Measurements from ENCODE around the gene ZNF770. TPM values are rescaled to one million over a fixed set of nuclear protein-coding genes. Genes with fewer than 3 reads are reported as not detected.
"Not testable (repeated sequence)": the region's sequence is repeated elsewhere in the genome, so short reads cannot be mapped to it uniquely, and the experiment has no call there.

Gene ZNF770
- total RNA-seq, 1 experiment from 2014 or later, result 33.0 TPM

DNA sequence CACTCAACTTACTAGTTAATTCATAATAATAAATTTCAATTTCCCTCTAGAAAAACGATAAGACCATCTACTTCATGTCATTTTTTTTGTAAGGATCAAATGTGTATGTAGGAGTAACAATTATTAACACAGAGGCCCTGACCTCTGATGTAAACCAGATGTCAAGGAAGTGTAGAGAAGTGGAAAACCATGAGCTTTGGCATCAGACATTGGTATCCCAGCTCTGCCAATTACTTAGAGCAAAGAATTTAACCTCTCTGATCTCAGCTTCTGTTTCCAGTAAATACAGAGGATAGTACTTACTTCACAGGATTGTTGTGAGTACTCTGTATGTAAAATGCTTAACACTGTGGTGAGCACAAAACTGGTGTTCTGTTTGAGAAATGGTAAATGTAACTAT lies 36.1 kb downstream of the ZNF770 start:
- DNase-seq, result no peak
- Histone ChIP-seq H3K4me1 (peaks cover 12% of the 10 kb centered on the region), H3K4me3 (ENCODE audit: low read depth, low read length) (no peak overlapping the region), H3K36me3 (ENCODE audit: control insufficient read depth, insufficient read depth, low read length) (no peaks in the 10 kb centered on the region), H3K27me3 (replicated peaks; ENCODE audit: control insufficient read depth, insufficient read depth, low read length) (no peaks in the 10 kb centered on the region), H3K9me3 (no peaks in the 10 kb centered on the region)
- Mint-ChIP-seq H3K9me3 (ENCODE audit: unreplicated experiment) (no peaks in the 10 kb centered on the region), H3K27ac (ENCODE audit: unreplicated experiment) (no peak overlapping the region), H3K4me1 (ENCODE audit: low read depth, unreplicated experiment) (no peaks in the 10 kb centered on the region), H3K4me3 (ENCODE audit: unreplicated experiment) (no peak overlapping the region), H3K36me3 (ENCODE audit: insufficient read depth, unreplicated experiment) (peaks cover 48% of the 10 kb centered on the region), H3K27me3 (ENCODE audit: insufficient read depth, unreplicated experiment) (no peaks in the 10 kb centered on the region)
- ChIA-PET POLR2A (interaction anchor here (1.2 kb wide), 1 partner anchor 17 kb away, joined by 6 read pairs; the partner anchor contains the start of gene AQR), CTCF (interaction anchor here (0.7 kb wide), 1 partner anchor 17 kb away, joined by 3 read pairs; the partner anchor contains the start of gene AQR)
- TF ChIP-seq, protein P1, sequence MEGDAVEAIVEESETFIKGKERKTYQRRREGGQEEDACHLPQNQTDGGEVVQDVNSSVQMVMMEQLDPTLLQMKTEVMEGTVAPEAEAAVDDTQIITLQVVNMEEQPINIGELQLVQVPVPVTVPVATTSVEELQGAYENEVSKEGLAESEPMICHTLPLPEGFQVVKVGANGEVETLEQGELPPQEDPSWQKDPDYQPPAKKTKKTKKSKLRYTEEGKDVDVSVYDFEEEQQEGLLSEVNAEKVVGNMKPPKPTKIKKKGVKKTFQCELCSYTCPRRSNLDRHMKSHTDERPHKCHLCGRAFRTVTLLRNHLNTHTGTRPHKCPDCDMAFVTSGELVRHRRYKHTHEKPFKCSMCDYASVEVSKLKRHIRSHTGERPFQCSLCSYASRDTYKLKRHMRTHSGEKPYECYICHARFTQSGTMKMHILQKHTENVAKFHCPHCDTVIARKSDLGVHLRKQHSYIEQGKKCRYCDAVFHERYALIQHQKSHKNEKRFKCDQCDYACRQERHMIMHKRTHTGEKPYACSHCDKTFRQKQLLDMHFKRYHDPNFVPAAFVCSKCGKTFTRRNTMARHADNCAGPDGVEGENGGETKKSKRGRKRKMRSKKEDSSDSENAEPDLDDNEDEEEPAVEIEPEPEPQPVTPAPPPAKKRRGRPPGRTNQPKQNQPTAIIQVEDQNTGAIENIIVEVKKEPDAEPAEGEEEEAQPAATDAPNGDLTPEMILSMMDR (IDR thresholded peaks at IDR 0.05; ENCODE audit: insufficient read depth in 1 of 2, low read depth in 1 of 2, low read length in 1 of 2, severe bottlenecking in 1 of 2, unreplicated experiment in 1 of 2), result no peak
- intact Hi-C loops (cut with micrococcal nuclease; ENCODE audit: unreplicated experiment), result no loop called here
- BruUV-seq (replicated peaks), result no TSS peak

DNA sequence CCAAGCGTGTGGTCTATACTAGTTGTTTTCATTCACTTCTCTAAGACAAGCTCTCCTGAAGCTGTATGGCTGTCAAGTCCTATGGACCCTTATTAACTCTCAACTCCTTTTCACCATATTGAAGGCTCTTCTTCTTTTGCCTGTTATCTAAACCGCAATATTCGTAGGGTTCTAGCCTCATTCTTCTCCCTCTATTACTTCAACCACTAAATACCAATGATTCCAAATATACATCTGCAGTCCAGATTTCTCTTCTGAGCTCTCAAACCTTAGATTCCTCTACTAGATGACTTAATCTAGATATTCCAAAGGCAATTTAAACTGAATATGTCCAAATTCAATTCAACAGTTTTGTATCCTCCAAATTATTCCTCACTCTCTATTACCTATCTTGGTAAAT lies 43.2 kb downstream of the ZNF770 start:
- Histone ChIP-seq H3K4me1 (no peaks in the 10 kb centered on the region), H3K4me3 (ENCODE audit: low read depth, low read length) (no peak overlapping the region), H3K9me3 (no peaks in the 10 kb centered on the region), H3K36me3 (ENCODE audit: control insufficient read depth, insufficient read depth, low read length) (no peaks in the 10 kb centered on the region), H3K27me3 (replicated peaks; ENCODE audit: control insufficient read depth, insufficient read depth, low read length) (no peaks in the 10 kb centered on the region)
- no peak for DNase-seq
- Mint-ChIP-seq H3K4me1 (ENCODE audit: low read depth, unreplicated experiment) (no peaks in the 10 kb centered on the region), H3K36me3 (ENCODE audit: insufficient read depth, unreplicated experiment) (peaks cover 40% of the 10 kb centered on the region), H3K9me3 (ENCODE audit: unreplicated experiment) (no peaks in the 10 kb centered on the region), H3K27me3 (ENCODE audit: insufficient read depth, unreplicated experiment) (no peaks in the 10 kb centered on the region), H3K4me3 (ENCODE audit: unreplicated experiment) (no peak overlapping the region), H3K27ac (ENCODE audit: unreplicated experiment) (no peak overlapping the region)
- POLR2A ChIA-PET, result no interaction called here
- TF ChIP-seq, protein P1 (IDR thresholded peaks at IDR 0.05; ENCODE audit: insufficient read depth in 1 of 2, low read depth in 1 of 2, low read length in 1 of 2, severe bottlenecking in 1 of 2, unreplicated experiment in 1 of 2), result no peak
- intact Hi-C loops (cut with micrococcal nuclease; ENCODE audit: unreplicated experiment), result no loop called here
- no TSS peak for BruUV-seq (replicated peaks)
- CTCF ChIA-PET, result interaction anchor here (0.6 to 0.8 kb wide), 2 partner anchors 25 to 585 kb away, joined by 3 to 5 read pairs; partner anchors contain the start of gene AQR

DNA sequence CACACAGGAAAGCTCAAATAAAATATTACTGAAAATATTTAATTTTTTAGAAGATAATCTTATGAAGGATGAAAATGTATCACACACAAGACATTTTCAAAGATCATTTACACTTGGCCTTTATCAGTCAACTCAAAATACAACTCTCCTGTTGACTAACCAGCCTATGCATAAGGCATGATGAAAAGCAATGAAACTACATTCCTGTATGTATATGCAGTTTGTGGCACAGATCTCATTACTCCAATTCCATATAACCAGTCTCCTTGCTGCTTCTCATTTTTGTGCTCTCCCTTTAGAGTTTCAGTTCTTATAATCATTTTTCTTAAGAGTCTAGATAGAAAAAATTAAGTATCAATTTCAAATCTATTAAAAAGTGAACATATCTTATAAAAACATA lies 44.4 kb downstream of the ZNF770 start:
- H3K27me3 ChIP-seq (replicated peaks; ENCODE audit: control insufficient read depth, insufficient read depth, low read length), result no peaks in the 10 kb centered on the region
- TF ChIP-seq, protein P1 (IDR thresholded peaks at IDR 0.05; ENCODE audit: insufficient read depth in 1 of 2, low read depth in 1 of 2, low read length in 1 of 2, severe bottlenecking in 1 of 2, unreplicated experiment in 1 of 2), result no peak
- H3K4me1 Mint-ChIP-seq (ENCODE audit: low read depth, unreplicated experiment), result no peaks in the 10 kb centered on the region
- H3K9me3 Mint-ChIP-seq (ENCODE audit: unreplicated experiment), result no peaks in the 10 kb centered on the region
- no peak overlapping the region for H3K4me3 ChIP-seq (ENCODE audit: low read depth, low read length)
- no peaks in the 10 kb centered on the region for H3K4me1 ChIP-seq
- no peaks in the 10 kb centered on the region for H3K27me3 Mint-ChIP-seq (ENCODE audit: insufficient read depth, unreplicated experiment)
- H3K4me3 Mint-ChIP-seq (ENCODE audit: unreplicated experiment), result no peak overlapping the region
- BruUV-seq (replicated peaks), result no TSS peak
- no peaks in the 10 kb centered on the region for H3K36me3 ChIP-seq (ENCODE audit: control insufficient read depth, insufficient read depth, low read length)
- peaks cover 43% of the 10 kb centered on the region for H3K36me3 Mint-ChIP-seq (ENCODE audit: insufficient read depth, unreplicated experiment)
- DNase-seq, result no peak
- ChIA-PET CTCF (no interaction called here), POLR2A (no interaction called here)
- H3K9me3 ChIP-seq, result no peaks in the 10 kb centered on the region
- intact Hi-C loops (cut with micrococcal nuclease; ENCODE audit: unreplicated experiment), result no loop called here
- H3K27ac Mint-ChIP-seq (ENCODE audit: unreplicated experiment), result no peak overlapping the region

DNA sequence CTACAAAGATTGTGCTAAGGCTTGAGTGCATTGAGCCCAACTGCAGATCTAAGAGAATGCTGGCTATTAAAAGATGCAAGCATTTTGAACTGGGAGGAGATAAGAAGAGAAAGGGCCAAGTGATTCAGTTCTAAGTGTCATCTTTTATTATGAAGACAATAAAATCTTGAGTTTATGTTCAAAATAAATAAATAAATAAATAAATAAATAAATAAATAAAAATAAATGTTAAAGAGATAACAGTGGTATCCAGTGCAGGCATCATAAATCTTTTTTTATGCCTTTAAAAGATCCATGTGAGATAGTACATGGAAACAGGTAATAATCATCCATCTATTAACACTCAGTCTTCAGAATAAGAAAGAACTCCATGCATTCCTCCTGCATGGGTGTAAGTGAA lies 44.8 kb downstream of the ZNF770 start:
- DNase-seq; H3K27me3 Mint-ChIP-seq (ENCODE audit: insufficient read depth, unreplicated experiment); H3K4me3 ChIP-seq (ENCODE audit: low read depth, low read length); CTCF ChIA-PET; H3K9me3 Mint-ChIP-seq (ENCODE audit: unreplicated experiment); H3K27me3 ChIP-seq (replicated peaks; ENCODE audit: control insufficient read depth, insufficient read depth, low read length); intact Hi-C loops (cut with micrococcal nuclease; ENCODE audit: unreplicated experiment); H3K27ac Mint-ChIP-seq (ENCODE audit: unreplicated experiment); H3K4me1 ChIP-seq; H3K36me3 ChIP-seq (ENCODE audit: control insufficient read depth, insufficient read depth, low read length); H3K4me3 Mint-ChIP-seq (ENCODE audit: unreplicated experiment); H3K4me1 Mint-ChIP-seq (ENCODE audit: low read depth, unreplicated experiment); H3K9me3 ChIP-seq; BruUV-seq (replicated peaks); POLR2A ChIA-PET: not testable (repeated sequence)
- peaks cover 40% of the 10 kb centered on the region for H3K36me3 Mint-ChIP-seq (ENCODE audit: insufficient read depth, unreplicated experiment)

All from Caco-2 (cell line).